ENCODE data around the gene PAK4.

PAK4 gene

GRCh38 chr19:39166571-39167391 is 41.2 kb downstream of the PAK4 start:
- TF ChIP-seq, protein P1, sequence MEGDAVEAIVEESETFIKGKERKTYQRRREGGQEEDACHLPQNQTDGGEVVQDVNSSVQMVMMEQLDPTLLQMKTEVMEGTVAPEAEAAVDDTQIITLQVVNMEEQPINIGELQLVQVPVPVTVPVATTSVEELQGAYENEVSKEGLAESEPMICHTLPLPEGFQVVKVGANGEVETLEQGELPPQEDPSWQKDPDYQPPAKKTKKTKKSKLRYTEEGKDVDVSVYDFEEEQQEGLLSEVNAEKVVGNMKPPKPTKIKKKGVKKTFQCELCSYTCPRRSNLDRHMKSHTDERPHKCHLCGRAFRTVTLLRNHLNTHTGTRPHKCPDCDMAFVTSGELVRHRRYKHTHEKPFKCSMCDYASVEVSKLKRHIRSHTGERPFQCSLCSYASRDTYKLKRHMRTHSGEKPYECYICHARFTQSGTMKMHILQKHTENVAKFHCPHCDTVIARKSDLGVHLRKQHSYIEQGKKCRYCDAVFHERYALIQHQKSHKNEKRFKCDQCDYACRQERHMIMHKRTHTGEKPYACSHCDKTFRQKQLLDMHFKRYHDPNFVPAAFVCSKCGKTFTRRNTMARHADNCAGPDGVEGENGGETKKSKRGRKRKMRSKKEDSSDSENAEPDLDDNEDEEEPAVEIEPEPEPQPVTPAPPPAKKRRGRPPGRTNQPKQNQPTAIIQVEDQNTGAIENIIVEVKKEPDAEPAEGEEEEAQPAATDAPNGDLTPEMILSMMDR (IDR thresholded peaks at IDR 0.05; ENCODE audit: control extremely low read depth, extremely low read depth, low read depth, missing control alignments) = no peak
- ChIA-PET POLR2A (no interaction called here), CTCF (no interaction called here)
- DNase-seq (ENCODE audit: extremely low spot score) = no peak

- ChIA-PET POLR2A (no interaction called here), CTCF (no interaction called here)
- no peak for DNase-seq (ENCODE audit: extremely low spot score)
- TF ChIP-seq, protein P1 (IDR thresholded peaks at IDR 0.05; ENCODE audit: control extremely low read depth, extremely low read depth, low read depth, missing control alignments) = no peak
These were observed 42.1 kb downstream of the PAK4 start for GRCh38 chr19:39167461-39168257.

DNA sequence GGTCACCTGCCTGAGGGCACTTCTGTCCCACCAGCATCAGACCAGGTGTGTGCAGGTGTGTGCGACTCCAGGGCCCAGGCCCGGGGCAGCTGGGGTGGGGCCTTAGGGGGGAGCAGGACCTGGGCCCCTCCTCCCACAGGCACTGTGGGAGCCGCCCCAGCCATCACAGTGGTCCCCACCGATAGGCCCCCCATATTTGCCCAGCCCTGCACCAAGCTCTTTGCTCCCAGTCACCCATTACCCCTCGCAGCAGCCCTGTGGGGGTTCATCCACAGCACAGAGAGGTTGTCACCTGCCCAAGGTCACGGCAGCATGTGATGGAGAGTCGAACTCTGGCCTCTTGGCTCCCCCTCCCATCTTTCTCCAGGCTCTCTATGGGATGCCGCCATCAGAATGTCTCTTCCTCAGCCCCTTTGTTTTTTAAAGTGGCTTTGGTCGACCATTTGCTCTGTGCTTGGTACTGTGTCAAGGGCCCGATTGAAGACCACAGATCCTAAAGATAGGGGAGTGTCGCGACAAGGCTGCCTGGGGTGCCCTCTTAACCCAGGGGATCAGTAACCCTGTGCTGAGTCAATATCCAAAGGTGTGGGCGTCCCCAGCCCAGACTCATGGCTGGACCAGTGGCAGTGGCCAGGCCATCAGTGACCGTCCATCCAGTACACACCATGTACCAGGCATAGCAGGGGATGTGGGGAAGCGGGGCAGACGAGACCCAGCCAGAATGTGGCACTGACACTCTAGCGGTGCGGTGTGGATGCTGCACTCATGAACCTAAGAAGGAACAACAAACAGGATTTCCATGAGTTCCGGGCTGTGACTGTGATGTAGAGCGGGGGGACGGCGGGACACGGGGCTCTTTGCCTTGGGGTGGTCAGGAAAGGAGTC is 42.9 kb downstream of the PAK4 start:
- TF ChIP-seq, protein P1 (IDR thresholded peaks at IDR 0.05; ENCODE audit: control extremely low read depth, extremely low read depth, low read depth, missing control alignments) = no peak
- ChIA-PET CTCF (no interaction called here), POLR2A (no interaction called here)
- DNase-seq (ENCODE audit: extremely low spot score) = no peak

DNA sequence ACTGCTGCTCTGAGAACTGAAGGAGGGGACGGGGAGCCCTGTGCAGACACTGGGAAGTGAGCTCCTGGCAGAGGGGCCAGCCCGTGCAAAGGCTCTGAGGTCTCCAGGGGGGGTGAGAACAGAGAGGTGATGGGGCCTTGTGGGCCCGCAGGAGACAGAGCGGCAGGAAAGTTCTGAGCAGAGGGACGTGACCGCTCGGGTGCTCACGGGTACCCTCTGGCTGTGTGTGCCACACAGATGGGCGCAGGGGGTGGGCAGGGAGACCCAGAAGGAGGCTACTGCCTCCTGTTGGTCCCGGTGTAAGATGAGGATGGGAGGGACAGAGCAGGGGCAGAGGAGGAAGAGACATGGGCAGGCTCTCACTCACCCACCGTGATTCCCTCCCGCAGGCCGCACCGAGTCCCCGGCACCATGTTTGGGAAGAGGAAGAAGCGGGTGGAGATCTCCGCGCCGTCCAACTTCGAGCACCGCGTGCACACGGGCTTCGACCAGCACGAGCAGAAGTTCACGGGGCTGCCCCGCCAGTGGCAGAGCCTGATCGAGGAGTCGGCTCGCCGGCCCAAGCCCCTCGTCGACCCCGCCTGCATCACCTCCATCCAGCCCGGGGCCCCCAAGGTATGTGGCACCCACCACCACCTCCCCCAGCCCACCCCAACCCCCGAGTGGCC is 43.7 kb downstream of the PAK4 start:
- DNase-seq (ENCODE audit: extremely low spot score) = no peak
- CTCF ChIA-PET = no interaction called here
- POLR2A ChIA-PET = no interaction called here
- TF ChIP-seq, protein P1 (IDR thresholded peaks at IDR 0.05; ENCODE audit: control extremely low read depth, extremely low read depth, low read depth, missing control alignments) = no peak

DNA sequence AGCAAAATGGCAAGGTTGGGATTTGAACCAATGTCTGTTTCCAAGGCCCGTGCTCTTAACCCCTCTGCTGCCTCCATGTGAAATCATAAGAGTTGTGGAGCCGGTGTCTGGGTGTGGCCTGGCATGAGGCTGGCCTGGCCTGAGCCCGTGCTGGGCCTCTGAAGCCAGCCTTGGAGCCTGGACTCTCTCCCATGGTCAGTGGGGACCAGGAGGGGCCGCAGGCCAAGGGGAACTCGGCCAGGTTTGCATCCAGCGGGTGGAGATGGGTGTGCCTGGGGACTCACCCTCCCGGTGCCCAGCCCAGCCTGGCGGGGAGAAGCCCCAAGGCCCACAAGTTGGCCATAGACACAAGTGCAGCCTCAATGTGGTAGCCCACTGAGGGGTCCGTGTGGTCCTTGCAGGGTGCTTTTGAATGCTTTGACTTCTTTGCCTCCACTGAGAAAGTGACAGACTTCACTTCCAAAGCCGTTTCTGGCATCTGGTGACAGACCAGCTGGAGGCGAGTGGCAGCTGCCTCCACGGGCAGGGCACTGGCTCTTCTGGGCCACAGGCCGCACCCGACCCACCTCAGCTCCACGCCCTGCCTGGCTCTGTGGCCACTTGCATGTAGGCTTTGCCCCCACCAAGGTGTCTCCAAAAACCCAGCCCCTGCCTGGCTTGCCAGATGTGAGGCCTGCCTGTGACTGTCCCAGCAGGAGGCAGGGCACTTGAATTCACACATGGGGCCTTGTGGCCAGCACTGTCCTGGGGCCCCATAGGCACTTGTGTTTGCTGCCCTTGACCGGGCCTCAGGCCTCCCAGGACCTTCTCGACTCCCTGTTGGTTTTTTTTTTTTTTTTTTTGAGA is 45.0 kb downstream of the PAK4 start:
- CTCF ChIA-PET = interaction anchor here (1.2 kb wide), 1 partner anchor 48 kb away, joined by 3 read pairs; no protein-coding TSS in a partner anchor
- POLR2A ChIA-PET = no interaction called here
- TF ChIP-seq, protein P1 (IDR thresholded peaks at IDR 0.05; ENCODE audit: control extremely low read depth, extremely low read depth, low read depth, missing control alignments) = no peak

More for the DNA sequence above, 45.0 kb downstream of the PAK4 start:
- DNase-seq (ENCODE audit: extremely low spot score) = no peak

Measured in GM10248 (cell line).